OCI-LY7 (cell line): ENCODE results near the gene GPR180. TPM values are rescaled to one million over a fixed set of nuclear protein-coding genes. Genes with fewer than 3 reads are reported as not detected.

Source experiments
- BruUV-seq: library from RNA; stranded (reverse); fragments of 400-500 nt; replicated peaks from 2 replicates; lab custom pipeline; 2021; lab: Mats Ljungman, UMichigan
- CTCF ChIA-PET: fragments of 300-600 bp; sonication (Branson Sonifier 250); formaldehyde crosslinking; loops from one replicate; lab custom pipeline; 2022; ENCODE audit warnings: antibody characterized with exemption; ENCODE audit not compliant: unreplicated experiment; lab: Charles Lee
- POLR2A ChIA-PET: fragments of 300-600 bp; sonication (Branson Sonifier 250); formaldehyde crosslinking; loops from one replicate; lab custom pipeline; 2022; ENCODE audit warnings: antibody characterized with exemption; lab: Charles Lee
- DNase-seq: peaks from one replicate; pipeline ENCODE4 v3.0.0-alpha.2; 2015; ENCODE audit warnings: low spot score
- H2AFZ ChIP-seq: fragments of 200-600 bp; sonication (generic), shearing (Covaris generic); 2 replicates; pipeline ENCODE4 v1.6.1; 2014; ENCODE audit warnings: mild to moderate bottlenecking, antibody characterized with exemption, low read length, moderate library complexity
- H3K27ac ChIP-seq: fragments of 200-600 bp; sonication (generic); 2 replicates; pipeline ENCODE4 v1.5.1; 2014; ENCODE audit warnings: mixed run types, low read depth, mild to moderate bottlenecking, moderate library complexity, low read length, inconsistent platforms; ENCODE audit not compliant: poor library complexity, severe bottlenecking
- H3K36me3 ChIP-seq: fragments of 200-600 bp; sonication (generic); 2 replicates; pipeline ENCODE4 v1.6.1; 2014; ENCODE audit warnings: mild to moderate bottlenecking, antibody characterized with exemption, low read length, moderate library complexity, mixed read lengths; ENCODE audit not compliant: insufficient read depth
- H3K4me1 ChIP-seq: fragments of 200-600 bp; sonication (generic); 2 replicates; pipeline ENCODE4 v1.5.1; 2014; ENCODE audit warnings: mild to moderate bottlenecking, low read length; ENCODE audit not compliant: insufficient read depth, poor library complexity, severe bottlenecking
- H3K4me2 ChIP-seq: fragments of 200-600 bp; sonication (generic); 2 replicates; pipeline ENCODE4 v1.6.1; 2014; ENCODE audit warnings: mild to moderate bottlenecking, low read length
- H3K4me3 ChIP-seq: fragments of 200-600 bp; sonication (generic); 2 replicates; pipeline ENCODE4 v1.5.1; 2014; ENCODE audit warnings: mild to moderate bottlenecking, low read depth, low read length; ENCODE audit not compliant: poor library complexity, severe bottlenecking
- H3K79me2 ChIP-seq: fragments of 200-600 bp; sonication (generic); 2 replicates; pipeline ENCODE4 v1.6.1; 2016; ENCODE audit warnings: low read depth, mild to moderate bottlenecking, low read length, moderate library complexity, mixed read lengths; ENCODE audit not compliant: insufficient read depth
- H3K9me2 ChIP-seq: fragments of 200-600 bp; sonication (generic); 2 replicates; pipeline ENCODE4 v1.6.1; 2016; ENCODE audit warnings: mild to moderate bottlenecking, low read length, mixed read lengths; ENCODE audit not compliant: insufficient read depth
- H3K9me3 ChIP-seq: fragments of 200-600 bp; sonication (generic); 2 replicates; pipeline ENCODE4 v1.6.1; 2014; ENCODE audit warnings: mild to moderate bottlenecking, mixed run types, low read length, mixed read lengths
- H4K20me1 ChIP-seq: fragments of 200-600 bp; sonication (generic); 2 replicates; pipeline ENCODE4 v1.6.1; 2014; ENCODE audit warnings: mild to moderate bottlenecking, antibody characterized with exemption, low read length, moderate library complexity, mixed read lengths; ENCODE audit not compliant: insufficient read depth
- CTCF ChIP-seq: fragments of 200-600 bp; sonication (generic); conservative IDR thresholded peaks from 2 replicates; pipeline ENCODE4 v1.5.1; 2014; ENCODE audit warnings: mild to moderate bottlenecking, antibody characterized with exemption, low read length, moderate library complexity, mixed read lengths
- EZH2phosphoT487 ChIP-seq: fragments of 200-600 bp; sonication (generic); IDR thresholded peaks from 2 replicates; pipeline ENCODE4 v1.6.1; 2018; ENCODE audit warnings: low read depth, borderline replicate concordance, mild to moderate bottlenecking, mixed run types, antibody characterized with exemption, low read length, moderate library complexity, mixed read lengths
- intact Hi-C: fragments of 100-400 bp; cut with micrococcal nuclease; formaldehyde crosslinking; loops from one replicate; pipeline ENCODE4 v1.10.0; 2022; ENCODE audit not compliant: unreplicated experiment
- total RNA-seq, 2 experiments: library from RNA; depleted of rRNA in 1 of 2; stranded (reverse); fragments of >200 nt in 1 of 2; shearing (Covaris generic) in 1 of 2; gene quantifications; 2 replicates each; pipeline ENCODE4 v1.2.3, GENCODE V29; 2014 to 2022

The GPR180 gene
- total RNA-seq, 2 experiments from 2014 or later = 3.9 to 4.1 TPM

GRCh38 chr13:94560116-94560515, 41.5 kb upstream of the GPR180 start:
- H3K27ac ChIP-seq = no peak overlapping the region
- TF ChIP-seq CTCF = no peak
- H3K9me2 ChIP-seq = no peaks in the 10 kb centered on the region
- intact Hi-C loops = no loop called here
- H3K4me1 ChIP-seq = no peaks in the 10 kb centered on the region
- no peaks in the 10 kb centered on the region for H3K79me2 ChIP-seq
- no TSS peak for BruUV-seq
- no peaks in the 10 kb centered on the region for H3K36me3 ChIP-seq
- H3K4me2 ChIP-seq = no peak overlapping the region
- H3K9me3 ChIP-seq = no peaks in the 10 kb centered on the region
- no peaks in the 10 kb centered on the region for H4K20me1 ChIP-seq
- DNase-seq = no peak
- ChIA-PET POLR2A (no interaction called here), CTCF (no interaction called here)
- no peak overlapping the region for H3K4me3 ChIP-seq
- no peak overlapping the region for H2AFZ ChIP-seq

- no peak overlapping the region for H3K27ac ChIP-seq
- H3K9me3 ChIP-seq = no peaks in the 10 kb centered on the region
- H4K20me1 ChIP-seq = no peaks in the 10 kb centered on the region
- intact Hi-C loops = no loop called here
- ChIA-PET POLR2A (no interaction called here), CTCF (no interaction called here)
- no peaks in the 10 kb centered on the region for H3K79me2 ChIP-seq
- no peak for DNase-seq
- H3K4me1 ChIP-seq = no peaks in the 10 kb centered on the region
- H3K4me2 ChIP-seq = no peak overlapping the region
- no peaks in the 10 kb centered on the region for H3K36me3 ChIP-seq
- BruUV-seq = no TSS peak
- no peaks in the 10 kb centered on the region for H3K9me2 ChIP-seq
- TF ChIP-seq CTCF = no peak
- TF ChIP-seq EZH2phosphoT487 = no peak
- no peak overlapping the region for H2AFZ ChIP-seq
- H3K4me3 ChIP-seq = no peak overlapping the region
Measured at GRCh38 chr13:94561126-94561525, 40.5 kb upstream of the GPR180 start.

GRCh38 chr13:94567581-94567980, 34.1 kb upstream of the GPR180 start:
- no peaks in the 10 kb centered on the region for H3K79me2 ChIP-seq
- no peaks in the 10 kb centered on the region for H3K9me3 ChIP-seq
- H2AFZ ChIP-seq = no peak overlapping the region
- DNase-seq = no peak
- no peak overlapping the region for H3K4me2 ChIP-seq
- no peak overlapping the region for H3K27ac ChIP-seq
- ChIA-PET CTCF (no interaction called here), POLR2A (interaction anchor here (1.0 kb wide), 1 partner anchor 12 kb away, joined by 3 read pairs; no protein-coding TSS in a partner anchor)
- TF ChIP-seq EZH2phosphoT487 (no peak), CTCF (no peak)
- no peak overlapping the region for H3K4me3 ChIP-seq
- no TSS peak for BruUV-seq
- H3K36me3 ChIP-seq = peaks cover 13% of the 10 kb centered on the region
- no peaks in the 10 kb centered on the region for H3K9me2 ChIP-seq
- intact Hi-C loops = no loop called here
- no peaks in the 10 kb centered on the region for H4K20me1 ChIP-seq
- H3K4me1 ChIP-seq = no peaks in the 10 kb centered on the region
